G401.6 (cell line): ENCODE results near the gene CHD9.
"Not testable (repeated sequence)": the region's sequence is repeated elsewhere in the genome, so short reads cannot be mapped to it uniquely, and the experiment has no call there.

Experiments used
- FAIRE-seq: peaks from 2 replicates; lab custom pipeline; 2012; peaks lifted over from hg19 to GRCh38; lab: Jason Lieb, UNC

The CHD9 gene

DNA sequence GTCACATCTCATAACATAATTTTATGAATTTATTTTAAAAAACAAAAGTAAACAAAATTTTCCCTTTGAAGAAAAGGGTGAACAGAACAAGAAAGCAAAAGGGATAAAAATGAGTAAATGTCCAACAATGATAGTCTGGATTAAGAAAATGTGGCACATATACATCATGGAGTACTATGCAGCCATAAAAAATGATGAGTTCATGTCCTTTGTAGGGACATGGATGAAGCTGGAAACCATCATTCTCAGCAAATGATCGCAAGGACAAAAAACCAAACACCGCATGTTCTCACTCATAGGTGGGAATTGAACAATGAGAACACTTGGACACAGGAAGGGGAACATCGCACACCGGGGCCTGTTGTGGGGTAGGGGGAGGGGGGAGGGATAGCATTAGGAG lies 3.5 kb upstream of the CHD9 start:
- FAIRE-seq = not testable (repeated sequence)

DNA sequence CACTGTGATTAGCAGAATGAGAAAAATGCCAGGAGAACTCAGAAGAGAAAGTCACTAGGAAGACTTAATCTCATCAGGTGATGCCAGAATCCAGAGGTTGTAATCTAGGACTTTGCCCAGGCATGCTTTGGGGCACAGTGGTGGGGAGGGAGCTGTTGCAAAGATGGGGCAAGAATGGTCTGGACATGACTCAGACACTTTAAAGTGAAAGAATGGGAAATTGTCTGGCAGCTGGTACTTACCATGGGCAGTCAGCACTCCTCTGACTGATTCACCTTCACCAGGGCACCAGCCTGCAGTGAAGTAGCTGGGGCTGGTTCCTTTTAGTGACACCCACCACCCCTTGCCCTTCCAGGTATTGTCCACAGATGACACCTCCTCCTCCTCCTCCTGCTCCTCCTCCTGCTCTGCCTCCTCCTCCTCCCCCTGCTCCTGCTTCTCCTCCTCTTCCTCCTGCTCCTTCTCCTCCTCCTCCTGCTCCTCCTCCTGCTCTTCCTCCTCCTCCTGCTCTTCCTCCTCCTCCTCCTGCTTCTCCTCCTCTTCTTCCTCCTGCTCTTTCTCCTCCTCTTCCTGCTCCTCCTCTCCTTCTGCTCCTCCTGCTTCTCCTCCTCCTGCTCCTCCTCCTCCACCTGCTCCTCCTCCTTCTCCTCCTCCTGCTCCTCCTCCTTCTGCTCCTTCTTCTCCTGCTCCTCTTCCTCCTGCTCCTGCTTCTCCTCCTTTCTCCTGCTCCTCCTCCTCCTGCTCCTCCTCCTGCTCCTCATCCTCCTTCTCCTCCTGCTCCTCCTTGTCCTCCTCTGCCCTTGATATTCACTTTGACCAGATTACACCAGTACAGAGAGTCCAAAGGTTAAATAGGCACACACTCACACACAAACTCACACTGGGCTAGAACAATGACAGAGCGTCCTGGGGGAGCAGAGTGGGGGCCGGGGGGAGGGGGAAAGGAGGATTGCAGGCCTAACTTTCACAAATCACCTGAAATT lies 2.0 kb upstream of the CHD9 start, which contains the start of gene CHD9NB:
CHD9NB (minus strand) TSS at position 379 of the 983 bp plus-strand sequence. CDS start 8,739 bp downstream, outside the sequence.
- FAIRE-seq = peak; percentile 92

DNA sequence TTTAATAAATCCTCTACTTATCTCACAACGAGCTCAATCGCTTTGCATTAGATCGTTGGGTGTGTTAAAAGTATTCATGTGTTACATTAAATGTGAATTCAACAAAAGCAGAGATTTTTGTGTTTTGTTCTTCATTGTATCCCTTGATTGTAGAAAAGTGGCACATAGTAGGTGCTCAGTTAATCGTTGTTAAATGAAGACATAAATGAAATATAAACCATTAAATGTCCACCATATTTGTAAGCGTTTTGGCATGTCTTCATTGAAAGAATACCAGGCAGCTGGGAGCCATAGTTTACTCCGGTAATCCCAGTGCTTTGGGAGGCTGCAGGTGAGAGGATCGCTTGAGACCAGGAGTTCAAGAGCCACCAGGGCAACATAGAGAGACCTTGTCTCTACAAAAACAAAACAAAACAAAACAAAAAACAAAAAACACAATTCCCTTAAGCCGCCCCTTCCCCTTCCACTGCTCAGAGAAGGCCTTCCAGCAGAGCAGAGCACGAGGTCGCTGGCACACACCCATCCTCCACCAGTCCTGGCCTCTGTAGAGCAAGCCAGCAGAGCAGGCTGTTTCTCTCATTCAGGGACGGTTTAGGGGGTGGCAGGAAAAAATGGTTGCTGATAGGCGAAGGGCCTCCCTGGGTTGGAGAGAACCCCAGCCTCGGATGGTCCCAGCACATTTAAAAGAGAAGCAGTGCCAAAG lies 673 bp upstream of the CHD9 start:
- no peak for FAIRE-seq

DNA sequence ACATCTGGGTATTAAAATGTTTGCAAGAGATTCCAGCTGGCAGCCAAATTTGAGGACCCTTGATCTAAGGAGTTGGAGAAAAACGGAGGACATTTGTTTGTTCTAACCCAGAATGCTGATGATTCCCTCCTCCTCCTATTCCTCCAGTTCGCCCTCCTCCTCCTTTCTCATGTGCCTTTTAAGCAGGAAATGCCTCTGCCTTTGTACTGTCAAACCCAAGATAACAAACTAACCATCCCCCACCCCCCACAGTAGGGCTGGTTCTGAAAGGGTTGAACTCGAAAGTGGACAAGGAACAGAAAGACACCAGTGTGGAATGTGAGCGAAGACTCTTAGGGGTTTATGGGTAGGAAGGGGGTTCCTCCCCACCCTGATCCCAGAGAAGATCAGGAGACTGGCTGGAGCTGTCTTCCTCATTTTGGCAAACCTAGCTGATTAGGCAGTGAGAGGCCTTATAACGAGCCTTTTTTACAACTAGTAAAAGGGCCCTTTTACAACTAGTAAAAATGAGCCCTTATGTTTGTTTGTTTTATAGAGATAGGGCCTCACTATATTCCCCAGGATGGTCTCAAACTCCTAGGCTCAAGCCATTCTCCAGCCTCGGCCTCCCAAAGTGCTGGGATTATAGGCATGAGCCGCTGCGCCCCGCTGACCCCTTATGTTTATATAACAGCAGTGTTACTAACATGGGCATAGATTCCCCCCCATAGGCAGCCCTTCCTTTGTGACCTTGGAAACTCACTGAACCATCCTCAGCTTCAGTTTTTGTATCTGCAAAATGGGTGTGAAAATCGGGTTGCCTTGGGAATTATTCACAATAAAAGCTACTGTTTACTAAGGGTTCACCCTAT lies 975 bp downstream of the CHD9 start:
- FAIRE-seq = no peak

DNA sequence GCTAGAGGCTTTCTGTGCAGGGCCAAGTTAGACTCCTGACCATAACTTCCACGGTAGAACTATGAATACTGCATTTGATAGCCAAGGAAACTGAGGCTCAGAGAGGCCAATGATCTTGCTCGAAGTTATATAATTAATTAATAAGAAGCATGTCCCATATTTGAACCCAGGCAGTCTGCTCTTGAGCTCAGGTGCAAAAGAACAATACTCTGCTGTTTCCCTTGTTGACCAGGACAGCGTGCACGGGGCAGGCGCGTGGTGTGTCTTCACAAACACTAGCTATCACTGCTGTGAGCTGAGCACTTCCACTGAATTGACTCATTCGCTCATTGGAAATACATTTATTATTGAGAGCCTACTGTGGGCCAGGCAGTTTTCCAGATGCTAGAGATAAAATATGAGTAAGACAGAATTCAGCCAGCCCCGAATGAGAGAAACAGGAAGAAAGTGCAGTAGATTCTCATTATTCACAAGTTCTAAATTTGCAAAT lies 1.6 kb downstream of the CHD9 start:
- FAIRE-seq = no peak

DNA sequence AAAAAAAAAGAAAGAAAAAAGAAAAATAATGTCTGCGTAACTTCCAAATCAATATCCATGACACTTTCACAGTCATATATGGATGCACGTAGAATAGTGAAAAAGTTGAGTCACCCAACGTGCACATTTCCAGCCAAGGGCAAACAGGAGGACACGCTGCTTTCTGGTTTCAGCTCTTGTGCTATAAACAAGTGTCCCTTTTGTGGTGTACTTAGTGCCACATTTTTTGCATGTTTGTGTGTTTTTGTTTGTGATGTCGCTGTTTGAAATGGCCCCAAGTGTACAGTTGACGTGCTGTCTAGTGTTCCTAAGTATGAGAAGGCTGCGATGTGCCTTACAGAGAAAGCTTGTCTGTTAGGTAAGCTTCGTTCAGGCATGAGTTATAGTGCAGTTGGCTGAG lies 2.9 kb downstream of the CHD9 start:
- no peak for FAIRE-seq

DNA sequence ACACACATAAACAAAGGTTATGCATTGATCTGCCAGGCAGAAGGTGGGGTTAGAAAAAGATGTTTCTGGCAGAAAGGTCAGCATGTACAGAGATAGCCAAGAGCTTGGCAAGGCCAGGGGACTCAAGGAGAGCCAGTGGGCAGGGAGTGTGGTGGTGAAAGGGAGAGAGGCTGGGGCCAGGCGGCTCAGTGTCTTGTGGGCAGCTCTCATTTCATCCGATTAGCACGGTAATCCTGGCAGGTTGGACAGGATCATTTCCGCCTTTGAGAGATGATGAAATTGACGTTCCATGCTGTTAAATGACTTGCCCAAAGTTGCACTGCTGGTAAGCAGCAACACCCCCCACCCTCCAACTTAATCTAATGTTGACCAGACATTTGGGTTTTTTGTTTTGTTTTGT lies 3.6 kb downstream of the CHD9 start:
- no peak for FAIRE-seq

DNA sequence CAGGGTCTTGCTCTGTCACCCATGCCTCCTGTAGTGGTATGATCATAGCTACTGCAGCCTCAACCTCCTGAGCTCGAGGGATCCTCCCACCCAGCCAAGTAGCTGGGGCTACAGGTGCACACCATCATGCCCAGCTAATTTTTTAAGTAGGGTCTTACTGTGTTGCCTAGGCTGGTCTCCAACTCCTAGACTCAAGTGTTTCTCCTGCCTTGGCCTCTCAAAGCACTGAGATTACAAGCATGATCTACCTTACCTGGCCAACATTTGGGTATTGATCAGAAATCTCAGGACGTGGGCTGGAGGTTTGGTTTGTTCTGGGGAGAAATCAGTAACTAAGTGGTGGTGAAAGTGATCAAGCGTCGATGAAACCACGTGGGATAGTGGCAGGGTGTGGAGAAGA lies 4.1 kb downstream of the CHD9 start:
- FAIRE-seq = no peak

DNA sequence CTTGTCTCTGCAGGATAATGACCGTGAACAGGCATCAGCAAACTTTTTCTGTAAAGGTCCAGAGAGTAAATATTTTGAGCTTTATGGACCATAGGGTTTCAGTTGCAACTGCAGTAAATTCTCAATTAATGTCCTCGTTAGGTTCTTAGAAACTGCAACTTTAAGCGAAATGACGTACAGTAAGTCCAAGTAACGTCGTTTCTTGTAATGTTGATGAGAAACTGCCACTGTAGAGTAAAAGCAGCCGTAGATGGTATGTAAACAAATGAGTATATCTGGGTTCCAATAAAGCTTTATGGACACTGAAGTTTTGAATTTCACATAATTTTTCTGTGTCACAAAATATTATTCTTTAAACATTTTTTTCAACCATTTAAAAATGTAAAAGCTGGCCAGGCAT lies 4.9 kb downstream of the CHD9 start:
- no peak for FAIRE-seq

DNA sequence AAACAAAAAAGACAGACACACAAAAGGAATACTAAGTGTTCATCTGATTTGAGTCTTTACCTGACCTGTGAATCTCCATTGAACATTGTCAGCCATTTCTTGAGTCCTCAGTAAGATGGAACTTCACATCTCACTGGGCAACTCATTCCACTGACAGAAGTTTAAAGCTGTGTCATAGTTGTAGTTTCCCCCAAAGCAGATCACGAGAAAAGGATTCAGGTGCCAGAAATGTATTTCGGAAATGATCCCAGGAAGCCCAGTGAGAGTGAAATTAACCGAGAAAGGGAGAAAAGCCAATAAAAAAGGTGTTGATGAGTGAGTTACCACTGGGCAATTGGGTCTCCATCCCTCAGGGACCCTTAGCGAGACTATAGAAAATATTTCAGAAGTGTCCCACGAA lies 6.5 kb downstream of the CHD9 start:
- FAIRE-seq = no peak

DNA sequence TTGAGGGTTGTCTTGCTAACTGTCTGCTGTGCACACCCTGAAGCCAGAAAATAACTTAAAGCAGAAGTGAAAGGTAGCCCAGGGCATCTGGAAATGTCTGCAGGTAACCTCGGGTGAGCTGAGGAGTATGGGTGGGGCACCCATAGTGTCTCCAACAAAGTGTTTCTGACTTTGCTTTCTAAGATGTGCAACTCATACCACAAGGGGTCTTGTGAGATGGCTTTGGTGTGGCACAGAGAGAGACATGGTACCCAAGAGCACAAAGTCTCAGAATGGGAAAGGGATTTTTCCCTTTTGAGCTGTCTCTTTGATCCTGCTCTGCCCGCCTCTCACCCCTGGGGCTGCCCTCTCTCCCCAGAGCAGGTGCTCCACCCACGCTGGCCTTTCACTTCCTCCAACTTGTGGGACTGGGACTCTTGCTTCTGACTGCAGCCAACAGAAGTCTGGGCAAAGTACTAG lies 6.9 kb downstream of the CHD9 start:
- FAIRE-seq = no peak

DNA sequence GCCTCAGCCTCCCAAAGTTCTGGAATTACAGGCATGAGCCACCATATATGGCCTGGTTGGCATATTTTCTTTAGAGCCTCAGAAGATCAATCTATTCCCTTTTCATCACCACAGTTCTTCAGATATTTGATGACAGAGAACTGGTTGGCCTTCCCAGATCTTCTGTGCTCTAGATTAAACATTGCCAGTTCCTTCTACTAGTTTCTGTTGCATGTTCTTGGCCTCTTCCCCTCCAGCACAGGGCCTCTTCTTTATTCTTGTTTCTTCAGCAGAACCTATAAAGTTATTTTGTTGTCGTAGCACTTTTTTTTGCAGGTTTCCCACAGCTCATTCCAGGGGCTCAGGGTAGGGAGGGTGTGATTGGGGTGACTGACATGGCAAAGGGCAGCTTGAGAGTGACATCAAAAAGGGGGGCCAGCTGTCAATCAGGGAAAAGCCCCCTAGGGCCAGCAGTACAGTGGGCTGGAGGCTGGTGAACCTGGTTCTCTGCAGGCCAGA lies 9.3 kb downstream of the CHD9 start:
- no peak for FAIRE-seq

DNA sequence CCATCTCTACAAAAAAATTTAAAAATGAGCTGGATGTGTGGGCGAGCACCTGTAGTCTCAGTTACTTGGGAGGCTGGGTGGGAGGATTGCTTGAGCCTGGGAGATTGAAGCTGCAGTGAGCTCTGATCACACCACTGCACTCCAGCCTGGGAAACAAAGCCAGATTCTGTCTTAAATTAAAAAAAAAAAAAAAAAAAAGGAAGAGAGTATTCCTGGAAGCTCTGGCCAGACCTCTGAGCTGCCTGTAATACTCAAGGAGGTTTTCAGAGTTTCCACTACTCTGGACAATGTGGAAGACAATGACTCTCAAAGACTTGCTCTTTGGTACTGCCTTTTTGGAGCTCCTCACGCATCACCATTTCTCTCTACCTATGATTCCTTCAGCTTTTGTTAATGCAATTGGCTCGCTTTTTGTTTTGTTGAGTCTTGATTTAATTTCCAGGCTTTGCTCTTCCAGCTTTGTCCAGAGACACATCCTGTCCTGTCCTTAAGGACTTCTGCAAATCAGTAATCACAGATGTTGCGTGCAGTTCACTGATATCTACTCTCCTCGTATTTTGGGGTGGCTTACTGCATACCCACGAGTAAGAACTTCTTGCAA lies 10.8 kb downstream of the CHD9 start:
- FAIRE-seq = no peak

DNA sequence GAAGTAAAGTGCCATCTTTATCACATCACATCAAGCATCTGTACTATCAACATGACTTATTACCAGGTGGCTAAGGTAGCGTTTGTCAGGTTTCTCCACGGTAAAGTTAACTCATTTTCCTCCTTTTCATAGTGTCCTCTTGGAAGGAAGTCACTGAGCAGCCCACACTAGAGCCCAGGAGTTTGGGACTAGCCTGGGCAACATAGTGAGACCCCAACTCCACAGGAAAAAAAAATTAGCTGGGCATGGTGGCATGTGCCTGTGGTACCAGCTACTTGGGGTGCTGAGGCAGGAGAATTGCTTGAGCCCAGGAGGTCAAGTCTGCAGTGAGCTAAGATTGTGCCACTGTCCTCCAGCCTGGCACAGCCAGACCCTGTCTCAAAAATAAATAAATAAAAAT lies 12.9 kb downstream of the CHD9 start:
- no peak for FAIRE-seq

DNA sequence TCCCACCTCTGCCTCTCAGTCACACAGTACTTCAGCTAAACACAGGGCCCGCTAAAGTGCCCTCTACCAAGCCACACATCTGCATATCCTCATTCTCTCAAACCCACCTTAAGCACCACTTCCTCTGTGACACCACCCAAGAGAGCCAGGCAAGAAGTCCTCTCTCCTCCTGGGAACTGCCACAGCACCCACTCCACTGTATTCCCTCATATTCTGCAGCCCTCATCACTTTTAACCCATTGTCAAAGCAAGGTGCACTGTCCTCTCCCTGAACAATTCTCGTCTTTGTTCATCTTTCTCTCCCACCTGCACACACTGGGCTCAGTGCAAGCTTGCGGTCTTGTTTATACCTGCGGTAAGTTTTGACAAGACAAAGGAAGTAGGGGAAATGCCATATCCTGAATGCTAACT lies 13.6 kb downstream of the CHD9 start:
- FAIRE-seq = no peak

DNA sequence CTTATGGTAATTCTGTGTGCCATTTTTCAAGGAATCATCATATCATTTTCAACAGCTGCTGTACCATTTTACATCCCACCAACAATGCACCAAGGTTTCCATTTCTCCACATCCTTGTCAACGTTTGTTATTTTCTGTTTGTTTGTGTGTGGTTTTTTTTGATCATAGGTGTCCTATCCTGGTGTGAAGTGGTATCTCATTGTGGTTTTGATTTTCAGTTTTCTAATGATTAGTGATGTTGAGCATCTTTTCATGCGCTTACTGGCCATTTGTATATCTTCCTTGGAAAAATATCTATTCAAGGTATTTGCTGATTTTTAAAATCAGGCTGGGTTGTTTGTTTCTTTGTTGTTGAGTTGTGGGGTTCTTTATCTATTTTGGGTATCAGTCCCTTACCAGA lies 15.0 kb downstream of the CHD9 start:
- no peak for FAIRE-seq

DNA sequence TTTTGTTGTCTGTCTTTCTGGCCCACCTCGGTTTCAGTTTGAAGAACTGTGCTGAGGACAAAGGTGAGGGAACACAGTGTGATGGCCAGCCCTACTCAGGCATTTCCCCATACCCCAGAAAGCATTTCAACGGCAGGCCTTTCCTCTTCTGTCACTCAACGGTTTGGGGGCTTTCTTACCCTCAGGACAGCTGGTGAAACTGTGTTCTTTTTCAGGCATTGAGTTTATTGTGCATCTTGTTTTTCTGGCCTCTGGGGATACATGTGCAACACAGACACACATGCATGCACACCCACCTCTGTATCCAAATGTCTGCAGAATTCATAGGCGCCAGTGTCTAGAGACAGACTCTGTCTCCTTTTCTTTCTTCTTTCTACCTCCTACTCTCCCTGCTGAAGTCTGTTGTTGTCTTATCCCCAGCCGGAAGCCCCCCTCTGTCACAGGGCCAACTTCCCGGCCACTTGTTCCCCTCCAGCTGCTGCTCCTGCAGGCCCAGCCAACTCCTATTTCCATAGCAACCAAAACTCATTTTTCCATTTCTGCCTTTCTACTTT lies 17.0 kb downstream of the CHD9 start:
- no peak for FAIRE-seq

DNA sequence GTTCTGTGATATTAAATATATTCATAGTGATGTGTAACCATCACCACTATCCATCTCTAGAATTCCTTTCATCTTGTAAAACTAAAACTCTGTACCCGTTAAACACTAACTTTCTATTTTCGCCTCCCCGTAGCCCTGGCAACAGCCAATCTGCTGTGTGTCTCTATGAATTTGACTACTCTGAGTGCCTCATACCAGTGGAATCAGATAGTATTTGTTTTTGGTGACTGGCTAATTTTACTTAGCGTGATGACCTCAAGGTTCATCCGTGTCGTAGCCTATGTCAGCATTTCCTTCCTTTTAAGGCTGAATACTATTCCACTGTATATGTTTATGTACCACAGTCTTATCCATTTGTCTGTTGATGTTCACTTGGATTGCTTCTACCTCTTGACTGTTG lies 18.2 kb downstream of the CHD9 start:
- FAIRE-seq = no peak

DNA sequence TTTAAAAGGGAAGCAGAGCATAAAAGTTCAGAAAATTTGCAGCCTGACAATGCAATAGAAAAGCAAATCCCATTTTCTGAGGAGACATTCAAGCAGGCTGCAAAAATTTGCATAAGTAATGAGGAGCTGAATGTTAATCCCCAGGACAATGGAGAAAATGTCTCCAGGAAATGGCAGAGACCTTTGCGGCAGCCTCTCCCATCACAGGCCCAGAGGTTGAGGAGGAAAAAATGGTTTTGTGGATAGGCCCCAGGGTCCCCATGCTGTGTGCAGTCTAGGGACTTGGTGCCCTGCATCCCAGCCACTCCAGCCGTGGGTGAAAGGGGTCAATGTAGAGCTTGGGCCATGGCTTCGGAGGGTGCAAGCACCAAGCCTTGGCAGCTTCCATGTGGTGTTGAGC lies 19.5 kb downstream of the CHD9 start:
- not testable (repeated sequence) for FAIRE-seq

DNA sequence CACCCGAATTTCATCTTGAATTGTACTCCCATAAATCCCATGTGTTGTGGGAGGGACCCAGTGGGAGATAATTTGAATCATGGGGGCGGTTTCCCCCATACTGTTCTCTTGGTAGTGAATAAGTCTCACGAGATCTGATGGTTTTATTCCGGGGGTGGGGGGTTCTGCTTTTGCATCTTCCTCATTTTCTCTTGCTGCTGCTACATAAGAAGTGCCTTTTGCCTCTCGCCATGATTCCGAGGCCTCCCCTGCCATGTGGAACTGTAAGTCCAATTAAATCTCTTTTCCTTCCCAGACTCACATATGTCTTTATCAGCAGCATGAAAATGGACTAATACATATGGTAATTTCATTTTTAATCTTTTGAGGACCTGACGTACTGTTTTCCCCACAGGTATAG lies 20.7 kb downstream of the CHD9 start:
- FAIRE-seq = not testable (repeated sequence)

DNA sequence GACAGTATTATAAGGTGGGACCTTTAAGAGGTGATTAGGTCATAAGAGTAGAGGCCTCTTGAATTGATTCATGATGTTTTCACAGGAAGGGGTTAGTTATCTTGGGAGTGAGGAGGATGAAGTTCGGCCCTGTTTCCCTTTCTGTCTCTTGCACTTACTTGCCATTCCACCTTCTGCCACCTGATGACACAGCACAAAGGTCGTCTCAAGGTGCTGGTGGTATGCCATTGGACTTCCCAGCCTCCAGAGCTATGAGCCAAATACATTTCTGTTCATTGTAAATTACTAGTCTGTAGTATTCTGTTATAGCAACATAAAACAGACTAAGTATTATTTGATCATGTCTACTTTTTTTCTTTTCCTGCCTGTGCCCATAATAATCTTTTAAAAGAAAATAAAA lies 23.5 kb downstream of the CHD9 start:
- FAIRE-seq = no peak
